Sigmoid colon (tissue), 7 donors: ENCODE data around the gene TNIP2. TPM values are rescaled to one million over a fixed set of nuclear protein-coding genes. Genes with fewer than 3 reads are reported as not detected.

Experiments
- DNase-seq: peaks from one replicate; pipeline ENCODE4 v3.0.0-alpha.2; 2019
- H3K27ac ChIP-seq, 4 donors: fragments of 200-600 bp; sonication (generic); one replicate each; pipeline ENCODE4 v1.5.1; 2016 to 2019; ENCODE audit warnings: mild to moderate bottlenecking in 1 of 4
- H3K27me3 ChIP-seq, 3 donors: fragments of 200-600 bp; sonication (generic); one replicate each; pipeline ENCODE4 v1.5.1; 2019; ENCODE audit warnings: mild to moderate bottlenecking in 1 of 3
- H3K36me3 ChIP-seq, 4 donors: fragments of 200-600 bp; sonication (generic); one replicate each; pipeline ENCODE4 v1.5.1; 2016 to 2019
- H3K4me1 ChIP-seq, 4 donors: fragments of 200-600 bp; sonication (generic); one replicate each; pipeline ENCODE4 v1.5.1; 2017 to 2019
- H3K4me3 ChIP-seq, 4 donors: fragments of 200-600 bp; sonication (generic); one replicate each; pipeline ENCODE4 v1.5.1; 2017 to 2019; ENCODE audit warnings: mild to moderate bottlenecking in 2 of 4, moderate library complexity in 1 of 4
- H3K9me3 ChIP-seq, 4 donors: fragments of 200-600 bp in 3 of 4; sonication (generic) in 3 of 4; one replicate each; pipeline versions ENCODE4 v1.5.1 to v1.6.1; 2013 to 2019
- CTCF ChIP-seq, 4 experiments: fragments of 450-650 bp in 3 of 4; fragments of 200-600 bp in 1 of 4; IDR thresholded peaks; one replicate each; pipeline ENCODE4 v1.5.1; 2016 to 2019; ENCODE audit warnings: antibody characterized with exemption in 4 of 4, mild to moderate bottlenecking in 3 of 4, moderate library complexity in 2 of 4
- EP300 ChIP-seq, 4 donors: sonication (generic); formaldehyde crosslinking; IDR thresholded peaks; one replicate each; pipeline ENCODE4 v1.6.1; 2017; ENCODE audit warnings: antibody characterized with exemption in 4 of 4
- POLR2A ChIP-seq, 2 donors: fragments of 450-650 bp; IDR thresholded peaks; one replicate each; pipeline ENCODE4 v1.6.1; 2016; ENCODE audit warnings: antibody characterized with exemption in 2 of 2, mild to moderate bottlenecking in 2 of 2, moderate library complexity in 2 of 2
- POLR2AphosphoS5 ChIP-seq, 4 donors: sonication (generic); formaldehyde crosslinking; IDR thresholded peaks; one replicate each; pipeline ENCODE4 v1.6.1; 2017; ENCODE audit warnings: antibody characterized with exemption in 4 of 4
- WGBS, 2 donors: extraction: QIAGEN DNeasy Blood & Tissue Kit; methylation state at CpG; one replicate each; pipeline ENCODE4 v1.1.7; 2013; 5-methylcytosine and 5-hydroxymethylcytosine counted together
- intact Hi-C: fragments of 100-400 bp; cut with DNase I; formaldehyde crosslinking; loops from one replicate; pipeline ENCODE4 v1.15.1; 2023
- polyA plus RNA-seq, 3 donors: library from polyadenylated mRNA; stranded (reverse); fragments of 200-250 nt; gene quantifications; one replicate each; pipeline ENCODE4 v1.2.3, GENCODE V29; 2013
- total RNA-seq, 4 donors: library from RNA; depleted of rRNA; stranded (reverse); fragments of >200 nt; gene quantifications; one replicate each; pipeline ENCODE4 v1.1.0, GENCODE V29; 2016
- donor health status: healthy with polysubstance abuse.
- donor health status: Bipolar disorder and iron deficiency.
- donor health status: healthy.

The TNIP2 gene
- total and polyA plus RNA-seq, 7 donors, result 51.7 to 68.8 (median 65.0) TPM

- Histone ChIP-seq H3K9me3 (no peaks in the 10 kb centered on the region), H3K36me3 (peaks cover 33 to 98% (median 56%) of the 10 kb centered on the region in 4 donors), H3K4me1 (peaks cover 0 to 2% (median 0%) of the 10 kb centered on the region in 4 donors), H3K27ac (no peak overlapping the region), H3K27me3 (no peaks in the 10 kb centered on the region), H3K4me3 (no peak overlapping the region)
- TF ChIP-seq EP300 (IDR thresholded peaks at IDR 0.05), result no peak
- no peak for TF ChIP-seq CTCF (IDR thresholded peaks at IDR 0.05)
- TF ChIP-seq POLR2A (IDR thresholded peaks at IDR 0.05), result no peak
- TF ChIP-seq POLR2AphosphoS5 (IDR thresholded peaks at IDR 0.05), result no peak
- DNase-seq, result no peak
- intact Hi-C loops, result no loop called here
- 72 to 90% methylated on average over 7 of the region's 7 CpGs for WGBS, 2 donors
These were observed 64.1 kb downstream of the TNIP2 start for GRCh38 chr4:2691952-2692435.

Other genes starting within 250 kb of the TNIP2 start
- gene FAM193A, start 219.7 kb downstream of the TNIP2 start, total RNA-seq, result 10 to 100 TPM; 17.4 to 32.4 (median 20.1) TPM
- 10 to 100 TPM in 1 of 3 donors, 1 to 10 TPM in 2; 6.0 to 16.1 (median 6.9) TPM for gene FAM193A, start 219.7 kb downstream of the TNIP2 start, polyA plus RNA-seq
- 10 to 100 TPM; 18.4 to 49.3 (median 24.2) TPM for gene SH3BP2, start 36.7 kb upstream of the TNIP2 start, total RNA-seq
- gene SH3BP2, start 36.7 kb upstream of the TNIP2 start, polyA plus RNA-seq, result 10 to 100 TPM; 18.6 to 82.4 (median 35.6) TPM
- 100 to 1,000 TPM; 166 to 378 (median 183) TPM for gene ADD1, start 87.5 kb upstream of the TNIP2 start, total RNA-seq
- 100 to 1,000 TPM; 113 to 162 (median 120) TPM for gene ADD1, start 87.5 kb upstream of the TNIP2 start, polyA plus RNA-seq
- gene NOP14, start 207.1 kb upstream of the TNIP2 start, total RNA-seq, result 10 to 100 TPM; 12.5 to 19.1 (median 15.1) TPM
- 10 to 100 TPM; 10.4 to 26.0 (median 12.6) TPM for gene NOP14, start 207.1 kb upstream of the TNIP2 start, polyA plus RNA-seq
- 10 to 100 TPM in 1 of 4 donors, 1 to 10 TPM in 3; 3.9 to 10.2 (median 6.7) TPM for gene GRK4, start 207.2 kb upstream of the TNIP2 start, total RNA-seq
- 1 to 10 TPM in 2 of 3 donors, under 1 TPM in 1; 0.60 to 1.6 (median 1.4) TPM for gene GRK4, start 207.2 kb upstream of the TNIP2 start, polyA plus RNA-seq